HepG2 (cell line): ENCODE measurements around the gene TNFSF13. TPM values are rescaled to one million over a fixed set of nuclear protein-coding genes. Genes with fewer than 3 reads are reported as not detected.
A peak's percentile ranks its signal among the peaks of the same experiment; 100 is the strongest.

Experiments used
- BORCS8-MEF2B ChIP-seq: sonication (generic); formaldehyde crosslinking; IDR thresholded peaks from 2 replicates; pipeline ENCODE4 v1.8.0; 2022; ENCODE audit warnings: mild to moderate bottlenecking, missing genetic modification reagents
- CC2D1A ChIP-seq: sonication (generic); formaldehyde crosslinking; IDR thresholded peaks from 2 replicates; pipeline ENCODE4 v1.8.1; 2023; ENCODE audit warnings: mild to moderate bottlenecking, missing genetic modification reagents
- FIP1L1 ChIP-seq: fragments of 200-400 bp; formaldehyde crosslinking; IDR thresholded peaks from 2 replicates; pipeline ENCODE4 v1.6.1; 2018; ENCODE audit warnings: low read depth, mild to moderate bottlenecking, low read length, moderate library complexity, borderline replicate concordance; ENCODE audit not compliant: insufficient read depth
- HNF1A ChIP-seq, 2 experiments: sonication (generic) in 1 of 2; formaldehyde crosslinking in 1 of 2; IDR thresholded peaks; 2 replicates each; pipeline versions ENCODE4 v1.4.0 to v1.6.1; 2016 to 2020; ENCODE audit warnings: borderline replicate concordance in 1 of 2, low read depth in 1 of 2, mild to moderate bottlenecking in 1 of 2, missing genetic modification reagents in 1 of 2
- KDM2A ChIP-seq: sonication (generic); formaldehyde crosslinking; IDR thresholded peaks from 2 replicates; pipeline ENCODE4 v1.4.0; 2020; ENCODE audit warnings: low read depth, missing genetic modification reagents, borderline replicate concordance
- MEIS2 ChIP-seq: sonication (generic); formaldehyde crosslinking; IDR thresholded peaks from 2 replicates; pipeline ENCODE4 v1.9.0; 2021; ENCODE audit warnings: mild to moderate bottlenecking, missing genetic modification reagents
- SIN3B ChIP-seq: fragments of 150-350 bp; IDR thresholded peaks from 2 replicates; pipeline ENCODE4 v1.6.1; 2014; ENCODE audit warnings: low read length
- SYNCRIP ChIP-seq: fragments of 200-400 bp; formaldehyde crosslinking; IDR thresholded peaks from 2 replicates; pipeline ENCODE4 v1.6.1; 2018; ENCODE audit warnings: mild to moderate bottlenecking, low read depth, low read length; ENCODE audit not compliant: insufficient read depth
- THAP7 ChIP-seq: sonication (generic); formaldehyde crosslinking; IDR thresholded peaks from 2 replicates; pipeline ENCODE4 v1.8.1; 2023; ENCODE audit warnings: mild to moderate bottlenecking, missing genetic modification reagents
- ZBTB20 ChIP-seq: sonication (generic); formaldehyde crosslinking; IDR thresholded peaks from 2 replicates; pipeline ENCODE4 v1.8.1; 2023; ENCODE audit warnings: missing genetic modification reagents, low read depth, mild to moderate bottlenecking, borderline replicate concordance
- ZBTB3 ChIP-seq: sonication (generic); formaldehyde crosslinking; IDR thresholded peaks from 2 replicates; pipeline ENCODE4 v1.4.0; 2020; ENCODE audit warnings: low read depth, mild to moderate bottlenecking, moderate library complexity, missing genetic modification reagents, borderline replicate concordance
- ZFP62 ChIP-seq: sonication (generic); formaldehyde crosslinking; IDR thresholded peaks from 2 replicates; pipeline ENCODE4 v1.4.0; 2020; ENCODE audit warnings: missing genetic modification reagents
- ZFP82 ChIP-seq: sonication (generic); formaldehyde crosslinking; IDR thresholded peaks from 2 replicates; pipeline ENCODE4 v1.5.1; 2020; ENCODE audit warnings: mild to moderate bottlenecking, missing genetic modification reagents, borderline replicate concordance
- ZNF251 ChIP-seq: sonication (generic); formaldehyde crosslinking; IDR thresholded peaks from 2 replicates; pipeline ENCODE4 v1.9.0; 2021; ENCODE audit warnings: mild to moderate bottlenecking, missing genetic modification reagents
- ZNF331 ChIP-seq: sonication (generic); formaldehyde crosslinking; IDR thresholded peaks from 2 replicates; pipeline ENCODE4 v1.4.0; 2020; ENCODE audit warnings: missing genetic modification reagents
- ZNF552 ChIP-seq: sonication (generic); formaldehyde crosslinking; IDR thresholded peaks from 2 replicates; pipeline ENCODE4 v1.9.0; 2022; ENCODE audit warnings: missing genetic modification reagents, mild to moderate bottlenecking, borderline replicate concordance
- ZNF563 ChIP-seq: sonication (generic); formaldehyde crosslinking; IDR thresholded peaks from 2 replicates; pipeline ENCODE4 v1.8.0; 2022; ENCODE audit warnings: mild to moderate bottlenecking, moderate library complexity, missing genetic modification reagents
- ZNF788 ChIP-seq: sonication (generic); formaldehyde crosslinking; IDR thresholded peaks from 2 replicates; pipeline ENCODE4 v1.5.0; 2020; ENCODE audit warnings: mild to moderate bottlenecking, missing genetic modification reagents, borderline replicate concordance
- ZNF850 ChIP-seq: sonication (generic); formaldehyde crosslinking; conservative IDR thresholded peaks from 2 replicates; pipeline ENCODE4 v1.9.0; 2021; ENCODE audit warnings: mild to moderate bottlenecking, missing genetic modification reagents
- polyA plus RNA-seq, 8 experiments: library from polyadenylated mRNA; depleted of rRNA in 3 of 8; stranded (reverse) in 7 of 8; unstranded in 1 of 8; fragments of >200 nt; fragmentation: Illumina TruSeq in 4 of 8; extraction: Trizol in 4 of 8; gene quantifications; 2 replicates each; pipeline versions ENCODE4 v1.2.1 to v1.2.3, GENCODE V29; 2011 to 2016; ENCODE audit warnings: low read depth in 4 of 8, missing spikeins in 1 of 8, mixed read lengths in 1 of 8; ENCODE audit not compliant: insufficient read depth in 1 of 8
- total RNA-seq, 5 experiments: library from RNA; depleted of rRNA; stranded (reverse); fragments of >200 nt; fragmentation: Illumina TruSeq; extraction: Trizol; gene quantifications; 2 replicates each; pipeline ENCODE4 v1.2.3, GENCODE V29; 2016; ENCODE audit warnings: low read depth in 1 of 5
- TF ChIP-seq, protein P1 (sequence below): sonication (generic); formaldehyde crosslinking; IDR thresholded peaks from 2 replicates; pipeline ENCODE4 v1.5.1; 2020; ENCODE audit warnings: missing genetic modification reagents, mild to moderate bottlenecking, borderline replicate concordance
- TF ChIP-seq, protein P2 (sequence below): sonication (generic); formaldehyde crosslinking; IDR thresholded peaks from 2 replicates; pipeline ENCODE4 v1.8.0; 2022; ENCODE audit warnings: mild to moderate bottlenecking, missing genetic modification reagents

The TNFSF13 gene
- total and polyA plus RNA-seq, 2 of the 13 experiments (the other 11 are each of a cell fraction or from before 2014, with no cell fraction given): 2.5 to 3.3 TPM

DNA sequence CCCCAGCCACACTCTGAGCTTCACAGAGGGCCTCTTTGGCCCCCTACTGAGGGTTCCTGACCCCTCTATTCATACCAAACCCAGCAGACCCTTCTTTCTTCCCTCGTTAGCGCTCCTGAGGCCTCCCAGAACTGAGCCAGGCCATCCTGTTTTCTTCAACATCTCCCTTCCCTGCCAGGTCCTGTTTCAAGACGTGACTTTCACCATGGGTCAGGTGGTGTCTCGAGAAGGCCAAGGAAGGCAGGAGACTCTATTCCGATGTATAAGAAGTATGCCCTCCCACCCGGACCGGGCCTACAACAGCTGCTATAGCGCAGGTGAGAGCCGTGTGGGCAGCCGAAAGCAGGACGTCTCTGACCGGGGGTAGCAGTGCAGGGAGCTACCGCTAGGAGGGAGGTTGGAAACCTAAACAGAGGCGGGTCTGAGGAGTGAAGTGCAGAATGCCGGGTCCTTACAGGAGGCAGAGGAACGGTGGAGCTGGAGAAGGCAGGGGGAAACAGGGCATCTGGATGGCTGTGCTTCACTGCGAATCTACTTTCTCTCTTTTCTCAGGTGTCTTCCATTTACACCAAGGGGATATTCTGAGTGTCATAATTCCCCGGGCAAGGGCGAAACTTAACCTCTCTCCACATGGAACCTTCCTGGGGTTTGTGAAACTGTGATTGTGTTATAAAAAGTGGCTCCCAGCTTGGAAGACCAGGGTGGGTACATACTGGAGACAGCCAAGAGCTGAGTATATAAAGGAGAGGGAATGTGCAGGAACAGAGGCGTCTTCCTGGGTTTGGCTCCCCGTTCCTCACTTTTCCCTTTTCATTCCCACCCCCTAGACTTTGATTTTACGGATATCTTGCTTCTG lies 1.9 kb downstream of the TNFSF13 start (continued):
- TF ChIP-seq, protein P1, sequence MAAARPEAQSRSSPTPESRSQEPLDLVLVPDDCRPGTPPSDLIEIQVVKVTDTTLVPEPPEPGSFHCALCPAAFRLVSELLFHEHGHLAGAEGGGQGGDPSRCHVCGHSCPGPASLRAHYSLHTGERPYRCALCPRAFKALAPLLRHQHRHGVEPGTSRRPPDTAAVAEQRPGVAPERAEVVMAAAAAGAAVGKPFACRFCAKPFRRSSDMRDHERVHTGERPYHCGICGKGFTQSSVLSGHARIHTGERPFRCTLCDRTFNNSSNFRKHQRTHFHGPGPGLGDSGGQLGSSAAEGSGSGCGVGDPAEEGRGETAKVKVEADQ (CRISPR knock-in tag): no peak
- TF ChIP-seq MEIS2 (CRISPR knock-in tag): no peak
- no peak; the same call in 1 of the 2 replicates for TF ChIP-seq ZNF563 (CRISPR knock-in tag)
- 0 out of 2 replicates have a peak, but pooled peaks have one; percentile 12 for TF ChIP-seq ZBTB20
- TF ChIP-seq ZNF850 (CRISPR knock-in tag): no peak
- TF ChIP-seq ZFP82 (CRISPR knock-in tag): no peak
- TF ChIP-seq ZNF251 (CRISPR knock-in tag): no peak
- TF ChIP-seq THAP7 (CRISPR knock-in tag): no peak
- no peak for TF ChIP-seq CC2D1A (CRISPR knock-in tag)
- TF ChIP-seq, protein P2, sequence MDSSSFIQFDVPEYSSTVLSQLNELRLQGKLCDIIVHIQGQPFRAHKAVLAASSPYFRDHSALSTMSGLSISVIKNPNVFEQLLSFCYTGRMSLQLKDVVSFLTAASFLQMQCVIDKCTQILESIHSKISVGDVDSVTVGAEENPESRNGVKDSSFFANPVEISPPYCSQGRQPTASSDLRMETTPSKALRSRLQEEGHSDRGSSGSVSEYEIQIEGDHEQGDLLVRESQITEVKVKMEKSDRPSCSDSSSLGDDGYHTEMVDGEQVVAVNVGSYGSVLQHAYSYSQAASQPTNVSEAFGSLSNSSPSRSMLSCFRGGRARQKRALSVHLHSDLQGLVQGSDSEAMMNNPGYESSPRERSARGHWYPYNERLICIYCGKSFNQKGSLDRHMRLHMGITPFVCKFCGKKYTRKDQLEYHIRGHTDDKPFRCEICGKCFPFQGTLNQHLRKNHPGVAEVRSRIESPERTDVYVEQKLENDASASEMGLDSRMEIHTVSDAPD (CRISPR knock-in tag): no peak
- TF ChIP-seq ZBTB3: no peak
- TF ChIP-seq BORCS8-MEF2B (CRISPR knock-in tag): no peak
- TF ChIP-seq KDM2A (CRISPR knock-in tag): peak; percentile 27; the same call in 1 of the 2 replicates
- TF ChIP-seq ZNF788 (CRISPR knock-in tag): no peak
- TF ChIP-seq SYNCRIP: no peak
- no peak for TF ChIP-seq FIP1L1
- no peak for TF ChIP-seq SIN3B
- TF ChIP-seq HNF1A (IDR thresholded peaks at IDR 0.05; ENCODE audit: low read depth): no peak
- TF ChIP-seq HNF1A (CRISPR knock-in tag; IDR thresholded peaks at IDR 0.05; ENCODE audit: borderline replicate concordance): no peak
- TF ChIP-seq ZNF552: no peak
- TF ChIP-seq ZFP62 (CRISPR knock-in tag): no peak
- no peak for TF ChIP-seq ZNF331 (CRISPR knock-in tag)
